Endothelial cell of umbilical vein (primary cell): ENCODE data around the gene MYOF. TPM values are rescaled to one million over a fixed set of nuclear protein-coding genes. Genes with fewer than 3 reads are reported as not detected.
A peak's percentile ranks its signal among the peaks of the same experiment; 100 is the strongest.

Source experiments
- BruUV-seq: library from RNA; stranded (reverse); fragments of 400-500 nt; replicated peaks from 2 replicates; lab custom pipeline; 2021; lab: Mats Ljungman, UMichigan
- CTCF ChIA-PET: fragments of 300-600, 350-600 bp; sonication (Branson Sonifier 250); formaldehyde crosslinking; loops from one replicate; lab custom pipeline; 2021; ENCODE audit warnings: antibody characterized with exemption, inconsistent platforms; lab: Charles Lee
- POLR2A ChIA-PET: fragments of 300-600, 350-600 bp; sonication (Branson Sonifier 250); formaldehyde crosslinking; loops from one replicate; lab custom pipeline; 2021; ENCODE audit warnings: antibody characterized with exemption, inconsistent platforms; lab: Charles Lee
- DNase-seq: peaks from one replicate; pipeline ENCODE4 v3.0.0-alpha.2; 2011; ENCODE audit warnings: low read depth, low spot score
- FAIRE-seq: peaks from 2 replicates; lab custom pipeline; 2011; peaks lifted over from hg19 to GRCh38; lab: Jason Lieb, UNC
- H2AFZ ChIP-seq: 2 replicates; pipeline ENCODE4 v1.6.0; 2012; ENCODE audit warnings: low read depth, low read length, control low read depth, inconsistent platforms
- H3K27ac ChIP-seq: 2 replicates; pipeline ENCODE4 v1.5.1; 2011; ENCODE audit warnings: low read depth, mild to moderate bottlenecking, control low read depth, low read length, moderate library complexity; ENCODE audit not compliant: insufficient read depth
- H3K27me3 ChIP-seq, 2 experiments: 2 replicates each; pipeline versions ENCODE4 v1.6.0 to v1.6.1; 2011; ENCODE audit warnings: low read length in 2 of 2, mixed read lengths in 1 of 2; ENCODE audit not compliant: control insufficient read depth in 2 of 2, insufficient read depth in 2 of 2
- H3K36me3 ChIP-seq, 2 experiments: 2 replicates in 1 of 2; 3 replicates in 1 of 2; pipeline ENCODE4 v1.5.1; 2011; ENCODE audit warnings: low read length in 2 of 2, mild to moderate bottlenecking in 1 of 2, moderate library complexity in 1 of 2; ENCODE audit not compliant: control insufficient read depth in 2 of 2, insufficient read depth in 2 of 2; ENCODE audit errors: extremely low read depth in 1 of 2
- H3K4me1 ChIP-seq: 3 replicates; pipeline ENCODE4 v1.5.1; 2011; ENCODE audit warnings: mild to moderate bottlenecking, low read length; ENCODE audit not compliant: control insufficient read depth, insufficient read depth; ENCODE audit errors: extremely low read depth
- H3K4me2 ChIP-seq: 2 replicates; pipeline ENCODE4 v1.6.1; 2011; ENCODE audit warnings: low read length, control low read depth, mixed read lengths; ENCODE audit not compliant: insufficient read depth
- H3K4me3 ChIP-seq, 3 experiments: fragments of 200-600 bp in 1 of 3; sonication (generic), shearing (Covaris generic) in 1 of 3; replicated peaks in 1 of 3; 2 replicates each; pipeline ENCODE4 v1.5.1; 2011 to 2016; ENCODE audit warnings: control low read depth in 3 of 3, low read length in 3 of 3, mild to moderate bottlenecking in 2 of 3, inconsistent platforms in 1 of 3, low read depth in 1 of 3, moderate library complexity in 1 of 3; ENCODE audit not compliant: insufficient read depth in 1 of 3
- H3K79me2 ChIP-seq: 2 replicates; pipeline ENCODE4 v1.6.0; 2012; ENCODE audit warnings: low read length, inconsistent platforms; ENCODE audit not compliant: control insufficient read depth, insufficient read depth
- H3K9ac ChIP-seq: replicated peaks from 2 replicates; pipeline ENCODE3; 2011; ENCODE audit warnings: low read length, control low read depth; ENCODE audit not compliant: insufficient read depth; ENCODE audit errors: extremely low read depth
- H3K9me1 ChIP-seq: replicated peaks from 3 replicates; pipeline ENCODE4 v1.6.0; 2011; ENCODE audit warnings: mild to moderate bottlenecking, low read length; ENCODE audit not compliant: control insufficient read depth, insufficient read depth; ENCODE audit errors: extremely low read depth
- H3K9me3 ChIP-seq: replicated peaks from 2 replicates; pipeline ENCODE4 v1.5.1; 2012; ENCODE audit warnings: low read length, inconsistent platforms; ENCODE audit not compliant: control insufficient read depth, insufficient read depth
- H4K20me1 ChIP-seq: replicated peaks from 2 replicates; pipeline ENCODE3; 2011; ENCODE audit warnings: mild to moderate bottlenecking, low read length; ENCODE audit not compliant: control insufficient read depth, insufficient read depth; ENCODE audit errors: extremely low read depth
- EZH2 ChIP-seq: IDR thresholded peaks from 2 replicates; pipeline ENCODE4 v1.6.1; 2012; ENCODE audit warnings: borderline replicate concordance, low read depth, mild to moderate bottlenecking, moderate library complexity, low read length, inconsistent platforms; ENCODE audit not compliant: severe bottlenecking
- FOS ChIP-seq: IDR thresholded peaks from 2 replicates; pipeline ENCODE4 v1.6.1; 2011; ENCODE audit warnings: mild to moderate bottlenecking, low read length, moderate library complexity, borderline replicate concordance; ENCODE audit not compliant: insufficient read depth
- GATA2 ChIP-seq: IDR thresholded peaks from 2 replicates; pipeline ENCODE4 v1.7.0; 2011; ENCODE audit warnings: low read depth, mild to moderate bottlenecking, moderate library complexity, mixed read lengths, low read length; ENCODE audit not compliant: insufficient read length, insufficient read depth
- JUN ChIP-seq: IDR thresholded peaks from 2 replicates; pipeline ENCODE4 v1.6.1; 2011; ENCODE audit warnings: borderline replicate concordance, low read depth; ENCODE audit not compliant: insufficient read length, insufficient read depth
- MYC ChIP-seq: IDR thresholded peaks from one replicate; pipeline ENCODE4 v1.6.1; 2011; ENCODE audit warnings: mild to moderate bottlenecking, low read depth, low read length
- POLR2A ChIP-seq: IDR thresholded peaks from 2 replicates; pipeline ENCODE4 v1.6.1; 2012; ENCODE audit warnings: low read depth, mild to moderate bottlenecking, control low read depth, low read length
- POLR2AphosphoS5 ChIP-seq: IDR thresholded peaks from 2 replicates; pipeline ENCODE4 v1.6.1; 2012; ENCODE audit warnings: low read depth, mild to moderate bottlenecking, control low read depth, low read length, moderate library complexity; ENCODE audit not compliant: insufficient read depth
- dilution Hi-C: fragments of 300-500 bp; cut with MboI; formaldehyde crosslinking; loops from one replicate; pipeline ENCODE4 v1.15.0; 2019; ENCODE audit warnings: low sequenced_read_pairs; ENCODE audit not compliant: extremely low pct_ligation_motif_present
- intact Hi-C: fragments of 100-400 bp; cut with micrococcal nuclease; formaldehyde crosslinking; loops from one replicate; pipeline ENCODE4 v1.10.0; 2022
- polyA plus RNA-seq, 4 experiments: library from polyadenylated mRNA; depleted of rRNA in 3 of 4; stranded (reverse) in 3 of 4; unstranded in 1 of 4; fragments of >200 nt; gene quantifications; 2 replicates each; pipeline versions ENCODE4 v1.2.1 to v1.2.3, GENCODE V29; 2011 to 2012; ENCODE audit warnings: missing spikeins in 1 of 4
- total RNA-seq: library from RNA; stranded (reverse); gene quantifications from 2 replicates; pipeline ENCODE4 v1.2.3, GENCODE V29; 2021
- TF ChIP-seq, protein P1 (sequence below), 2 donors: IDR thresholded peaks; 1 replicate in 1 of 2; 2 replicates in 1 of 2; pipeline ENCODE4 v1.5.1; 2011; ENCODE audit warnings: low read length in 2 of 2, mild to moderate bottlenecking in 2 of 2, moderate library complexity in 2 of 2, control low read depth in 1 of 2, inconsistent platforms in 1 of 2, low read depth in 1 of 2; ENCODE audit not compliant: insufficient read depth in 1 of 2; ENCODE audit errors: extremely low read depth in 1 of 2
- TF ChIP-seq, protein P2 (sequence below): IDR thresholded peaks from 2 replicates; pipeline ENCODE4 v1.6.1; 2011; ENCODE audit not compliant: insufficient read depth, insufficient read length

Gene MYOF
- total and polyA plus RNA-seq, 2 donors (not counting 3 experiments of a cell fraction or from before 2014, with no cell fraction given): 98.4 to 379 TPM

GRCh38 chr10:93378039-93378438 is 104.1 kb downstream of the MYOF start:
- Histone ChIP-seq H3K4me2 (no peak overlapping the region), H3K79me2 (peaks cover 15% of the 10 kb centered on the region), H3K27me3 (no peaks in the 10 kb centered on the region), H4K20me1 (no peaks in the 10 kb centered on the region), H3K36me3 (peaks cover 37 to 41% of the 10 kb centered on the region in 2 experiments), H3K4me1 (peaks cover 46% of the 10 kb centered on the region), H3K9me1 (no peaks in the 10 kb centered on the region), H3K4me3 (no peak overlapping the region), H2AFZ (no peak overlapping the region), H3K27ac (no peak overlapping the region), H3K9ac (no peak overlapping the region), H3K9me3 (no peaks in the 10 kb centered on the region)
- dilution Hi-C loops: no loop called here
- peak; percentile 21 for DNase-seq
- BruUV-seq: no TSS peak
- intact Hi-C loops: no loop called here
- POLR2A ChIA-PET: no interaction called here
- CTCF ChIA-PET: interaction anchor here (0.6 to 7.5 kb wide), 8 partner anchors 26 to 133 kb away, joined by 3 to 451 read pairs (median 14); partner anchors contain the start of gene MYOF
- FAIRE-seq: no peak
- TF ChIP-seq GATA2 (no peak), MYC (no peak), FOS (no peak), JUN (no peak), POLR2AphosphoS5 (no peak), POLR2A (no peak), EZH2 (no peak)
- TF ChIP-seq, protein P1, sequence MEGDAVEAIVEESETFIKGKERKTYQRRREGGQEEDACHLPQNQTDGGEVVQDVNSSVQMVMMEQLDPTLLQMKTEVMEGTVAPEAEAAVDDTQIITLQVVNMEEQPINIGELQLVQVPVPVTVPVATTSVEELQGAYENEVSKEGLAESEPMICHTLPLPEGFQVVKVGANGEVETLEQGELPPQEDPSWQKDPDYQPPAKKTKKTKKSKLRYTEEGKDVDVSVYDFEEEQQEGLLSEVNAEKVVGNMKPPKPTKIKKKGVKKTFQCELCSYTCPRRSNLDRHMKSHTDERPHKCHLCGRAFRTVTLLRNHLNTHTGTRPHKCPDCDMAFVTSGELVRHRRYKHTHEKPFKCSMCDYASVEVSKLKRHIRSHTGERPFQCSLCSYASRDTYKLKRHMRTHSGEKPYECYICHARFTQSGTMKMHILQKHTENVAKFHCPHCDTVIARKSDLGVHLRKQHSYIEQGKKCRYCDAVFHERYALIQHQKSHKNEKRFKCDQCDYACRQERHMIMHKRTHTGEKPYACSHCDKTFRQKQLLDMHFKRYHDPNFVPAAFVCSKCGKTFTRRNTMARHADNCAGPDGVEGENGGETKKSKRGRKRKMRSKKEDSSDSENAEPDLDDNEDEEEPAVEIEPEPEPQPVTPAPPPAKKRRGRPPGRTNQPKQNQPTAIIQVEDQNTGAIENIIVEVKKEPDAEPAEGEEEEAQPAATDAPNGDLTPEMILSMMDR (IDR thresholded peaks at IDR 0.05; ENCODE audit: extremely low read depth in 1 of 2, insufficient read depth in 1 of 2, low read depth in 1 of 2, low read length in 2 of 2): no peak
- TF ChIP-seq, protein P2, sequence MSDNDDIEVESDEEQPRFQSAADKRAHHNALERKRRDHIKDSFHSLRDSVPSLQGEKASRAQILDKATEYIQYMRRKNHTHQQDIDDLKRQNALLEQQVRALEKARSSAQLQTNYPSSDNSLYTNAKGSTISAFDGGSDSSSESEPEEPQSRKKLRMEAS: no peak
